GM19468 (cell line): ENCODE results near the gene RNH1.

Source experiments
- ATAC-seq: cut with Tn5 transposase; IDR thresholded peaks from one replicate; pipeline ENCODE4 v1.9.1; 2021; ENCODE audit warnings: mild to moderate bottlenecking, moderate library complexity, moderate number of reproducible peaks; ENCODE audit not compliant: unreplicated experiment; ENCODE audit errors: extremely low read depth

Gene RNH1

DNA sequence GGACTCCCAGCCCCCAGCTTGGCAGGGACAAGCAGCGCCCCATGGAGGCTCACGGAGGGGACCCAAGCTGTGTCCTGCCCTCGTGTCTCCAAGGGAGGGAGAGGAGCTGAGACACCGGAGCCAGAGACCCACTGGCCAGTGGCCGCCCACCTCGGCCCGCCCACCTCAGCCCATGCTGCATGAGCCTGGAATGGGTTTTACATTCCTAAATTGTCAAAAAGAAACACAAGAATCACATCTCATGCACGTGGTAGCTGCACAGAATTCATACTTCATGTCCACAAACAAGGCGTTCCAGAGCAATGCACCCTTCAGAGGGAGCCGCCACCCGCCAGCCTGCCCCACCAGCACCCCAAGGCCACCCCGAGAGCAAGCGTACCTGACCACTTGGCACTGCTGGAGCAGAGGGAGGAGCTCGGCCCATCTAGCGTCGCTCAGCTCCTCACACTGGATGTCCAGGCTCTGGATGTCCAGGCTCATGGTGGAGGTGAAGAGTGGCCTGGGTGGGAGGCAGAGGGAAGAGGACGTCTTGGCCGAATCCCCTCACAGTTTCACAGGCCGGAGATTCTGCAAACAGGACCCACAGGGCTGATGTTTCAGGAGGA is 5.3 kb downstream of the RNH1 start:
- ATAC-seq = no peak

DNA sequence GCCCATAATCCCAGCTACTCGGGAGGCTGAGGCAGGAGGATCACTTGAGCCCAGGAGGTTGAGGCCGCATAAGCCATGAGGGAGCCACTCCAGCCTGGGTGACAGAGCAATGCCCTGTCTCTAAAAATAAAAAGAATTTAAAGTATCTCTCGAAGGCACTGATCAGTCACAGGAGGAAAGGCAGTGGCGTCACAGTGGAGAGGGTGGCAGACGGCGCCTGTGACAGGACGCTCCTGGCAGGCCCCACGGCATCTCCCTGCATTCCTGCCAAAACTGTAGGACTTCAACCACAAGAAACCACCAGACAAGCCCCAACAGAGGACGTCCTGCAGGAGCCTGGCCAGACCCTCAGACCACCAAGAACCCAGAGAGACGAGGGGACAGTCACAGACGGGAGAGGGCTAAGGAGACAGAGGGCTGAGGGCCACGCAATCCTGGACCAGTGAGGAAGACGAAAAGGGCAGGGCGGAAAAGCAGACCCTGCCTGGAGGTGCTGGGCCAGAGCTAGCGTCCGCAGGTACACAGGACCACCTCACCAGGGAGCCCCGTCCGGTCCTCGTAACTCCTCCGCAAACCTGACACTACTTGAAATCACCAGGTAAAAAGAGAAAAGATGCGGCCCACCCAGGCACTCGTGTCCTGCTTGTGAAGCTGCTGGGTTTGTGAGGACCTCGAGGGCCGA is 5.9 kb downstream of the RNH1 start:
- no peak for ATAC-seq

DNA sequence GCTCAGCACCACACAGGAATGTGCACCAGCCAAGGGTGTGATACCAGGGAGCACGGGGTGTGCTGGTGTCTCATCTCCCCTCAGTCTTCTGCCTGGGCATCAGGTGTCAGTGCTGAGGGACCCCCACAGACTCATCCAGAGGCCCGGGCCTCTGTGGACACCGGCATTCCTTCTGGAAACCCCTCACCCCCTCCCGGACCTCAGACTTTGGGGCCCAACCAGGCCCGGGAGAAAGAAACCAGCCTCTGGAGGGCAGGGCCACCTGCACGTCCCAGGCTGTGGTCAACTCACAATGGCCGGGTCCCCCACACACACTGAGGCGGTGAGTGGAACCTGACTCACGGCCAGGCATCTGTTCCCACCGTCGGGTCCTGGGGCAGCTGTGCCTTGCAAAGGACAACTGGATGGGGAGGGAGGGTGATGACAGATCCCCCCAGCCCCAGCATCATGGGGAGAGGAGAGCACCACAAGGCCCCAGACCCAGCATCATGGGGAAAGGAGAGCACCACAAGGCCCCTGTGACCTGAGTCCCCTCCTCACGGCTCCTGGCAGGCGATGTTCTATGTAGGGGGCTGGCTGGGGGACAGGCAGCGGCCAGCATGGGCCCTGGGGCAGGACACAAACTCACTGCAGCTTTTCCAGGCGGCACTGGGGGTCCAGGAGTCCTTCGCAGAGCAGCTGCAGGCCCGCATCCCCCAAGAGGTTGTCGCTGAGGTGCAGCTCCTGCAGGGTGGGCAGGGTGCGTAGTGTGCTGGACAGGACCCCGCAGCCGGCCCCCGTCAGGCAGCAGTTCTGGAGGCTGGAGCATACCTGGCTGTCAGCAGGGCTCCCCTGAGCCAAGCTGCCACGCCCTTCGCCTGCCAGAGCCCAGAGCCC is 7.6 kb downstream of the RNH1 start:
- ATAC-seq = no peak

DNA sequence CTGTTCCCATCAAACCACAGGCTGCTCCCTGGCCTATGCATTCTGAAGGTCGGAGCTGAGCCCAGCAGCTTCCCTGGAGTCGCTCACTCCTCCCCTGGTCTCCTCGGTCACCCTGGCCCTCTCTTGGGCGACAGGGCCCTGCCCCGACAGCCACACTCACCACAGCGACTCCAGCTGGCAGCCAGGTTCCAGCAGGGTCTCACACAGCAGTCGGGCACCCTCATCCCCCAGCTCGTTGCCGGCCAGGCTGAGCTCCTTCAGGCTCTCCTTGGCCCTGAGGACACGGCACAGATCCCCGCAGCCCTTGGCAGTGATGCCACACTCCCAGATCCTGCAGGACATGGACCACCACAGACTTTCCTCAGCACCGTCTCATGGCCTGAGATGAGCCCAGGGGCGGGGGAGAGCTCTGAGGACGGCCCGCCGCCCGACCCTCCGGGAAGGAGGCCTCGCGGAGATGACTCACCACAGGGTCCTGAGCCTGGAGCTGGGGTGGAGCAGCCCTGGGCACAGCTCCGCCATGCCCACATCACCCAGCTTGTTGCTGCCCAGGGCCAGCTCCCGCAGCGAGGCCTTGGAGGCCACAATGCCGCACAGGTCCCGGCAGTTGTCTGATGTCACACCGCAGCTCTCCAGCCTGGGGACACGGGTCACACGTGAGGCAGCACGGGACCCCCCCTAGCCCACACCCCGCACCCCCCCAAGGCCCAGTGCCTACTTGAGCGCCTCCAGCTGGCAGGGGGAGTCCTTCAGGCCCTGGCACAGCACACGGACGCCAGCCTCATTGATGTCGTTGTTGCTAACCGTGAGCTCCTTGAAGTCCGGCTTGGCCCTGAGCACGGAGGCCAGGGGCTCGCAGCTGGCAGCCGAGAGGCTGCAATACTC is 8.5 kb downstream of the RNH1 start:
- no peak for ATAC-seq

DNA sequence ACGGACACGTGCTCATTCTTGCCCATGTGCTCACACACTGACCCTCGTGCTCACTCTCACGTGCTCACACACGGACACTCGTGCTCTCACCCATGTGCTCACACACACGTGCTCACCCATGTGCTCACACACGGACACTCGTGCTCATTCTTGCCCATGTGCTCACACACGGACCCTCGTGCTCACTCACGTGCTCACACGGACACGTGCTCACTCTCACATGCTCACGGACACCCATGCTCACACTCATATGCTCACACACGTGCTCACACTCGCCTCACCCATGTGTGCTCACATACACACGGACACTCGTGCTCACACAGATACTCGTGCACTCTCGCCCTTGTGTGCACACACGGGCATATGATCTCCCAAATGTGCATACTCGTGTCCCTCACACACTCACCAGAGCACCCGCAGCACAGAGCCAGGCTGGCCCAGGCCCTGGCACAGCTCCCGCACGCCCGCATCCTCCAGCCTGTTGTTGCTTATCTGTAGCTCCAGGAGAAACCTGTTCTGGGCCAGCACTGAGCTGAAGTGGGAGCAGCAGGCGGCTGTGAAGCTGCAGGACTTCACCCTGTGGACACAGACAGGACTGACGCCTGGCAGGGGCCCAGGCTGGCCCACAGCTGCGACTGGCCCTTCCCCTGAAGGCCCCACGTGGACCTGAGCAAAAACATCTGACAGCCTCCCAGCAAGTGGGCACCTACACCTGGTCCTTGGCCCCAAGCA is 9.3 kb downstream of the RNH1 start:
- no peak for ATAC-seq

DNA sequence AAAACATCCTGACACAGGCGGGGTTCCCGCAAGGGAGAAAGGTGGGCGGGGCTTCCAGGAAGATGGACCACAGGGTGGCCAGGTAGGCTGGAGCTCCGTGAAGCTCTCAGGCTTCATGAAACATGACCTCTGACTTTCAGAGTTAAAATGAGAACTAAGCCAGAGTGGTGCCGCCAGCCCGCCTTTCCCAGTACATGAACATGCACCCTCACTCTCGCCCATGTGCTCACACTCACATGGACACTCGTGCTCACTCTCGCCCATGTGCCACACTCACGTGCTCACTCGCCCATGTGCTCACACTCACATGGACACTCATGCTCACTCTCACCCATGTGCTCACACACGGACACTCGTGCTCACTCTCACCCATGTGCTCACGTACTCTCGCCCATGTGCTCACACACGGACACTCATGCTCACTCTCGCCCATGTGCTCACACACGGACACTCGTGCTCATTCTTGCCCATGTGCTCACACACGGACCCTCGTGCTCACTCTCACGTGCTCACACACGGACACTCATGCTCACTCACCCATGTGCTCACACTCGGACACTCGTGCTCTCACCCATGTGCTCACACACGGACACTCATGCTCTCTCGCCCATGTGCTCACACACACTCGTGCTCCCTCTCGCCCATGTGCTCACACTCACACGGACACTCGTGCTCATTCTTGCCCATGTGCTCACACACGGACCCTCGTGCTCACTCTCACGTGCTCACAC is 10.0 kb downstream of the RNH1 start:
- no peak for ATAC-seq

DNA sequence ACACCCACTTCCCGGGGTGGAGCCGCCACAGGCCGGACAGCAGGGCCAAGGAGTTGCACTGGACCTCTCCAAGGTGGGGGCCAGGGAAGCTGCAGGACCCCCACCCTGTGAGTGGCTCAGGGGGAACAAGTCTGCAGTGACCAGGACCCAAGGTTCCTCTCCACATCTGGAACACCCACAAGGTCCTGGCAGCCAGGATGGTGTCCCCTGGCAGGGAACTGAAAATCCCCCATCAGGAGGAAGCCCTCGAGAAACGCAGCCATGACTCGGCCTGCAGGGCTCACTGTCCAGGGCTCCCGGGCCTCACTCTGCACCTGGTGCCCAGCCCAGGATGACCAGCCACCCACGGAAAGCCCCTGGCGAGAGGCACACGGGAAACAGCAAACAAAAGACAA is 11.5 kb downstream of the RNH1 start:
- ATAC-seq = no peak

DNA sequence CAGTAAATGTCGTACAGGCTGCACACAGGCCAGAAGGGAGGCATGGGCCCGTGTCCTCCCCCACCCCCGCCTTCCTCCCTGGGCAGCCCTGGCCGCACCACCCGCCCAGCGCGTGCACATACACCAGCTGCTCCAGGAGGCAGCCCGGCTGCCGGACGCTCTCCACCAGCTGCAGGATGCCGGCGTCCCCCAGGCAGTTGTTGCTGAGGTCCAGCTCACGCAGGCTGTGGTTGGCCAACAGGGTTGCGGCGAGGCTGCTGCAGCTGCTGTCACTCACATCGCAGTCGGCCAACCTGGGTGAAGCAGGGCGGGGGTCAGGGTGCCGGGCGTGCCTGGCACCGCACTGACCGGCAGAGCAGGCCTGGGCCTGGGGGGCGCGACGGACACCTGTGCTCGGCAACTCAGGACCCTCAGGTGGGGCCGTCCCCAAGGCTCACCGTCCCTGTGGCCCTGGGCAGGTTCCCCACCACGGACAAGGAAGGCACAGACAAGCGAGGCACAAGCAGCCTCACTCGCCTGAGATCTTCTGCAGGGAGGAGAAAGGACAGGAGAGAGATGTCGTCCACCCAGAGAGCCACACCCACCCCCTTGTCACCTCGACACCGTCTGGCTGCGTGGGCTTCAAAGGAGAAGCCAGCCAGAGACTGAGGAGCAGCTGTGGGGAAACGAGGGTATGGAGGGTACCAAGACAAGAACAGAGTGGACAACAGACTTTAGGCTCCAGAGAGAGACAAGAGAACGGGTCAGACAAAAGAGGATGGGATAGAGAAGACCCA is 12.1 kb downstream of the RNH1 start:
- no peak for ATAC-seq

DNA sequence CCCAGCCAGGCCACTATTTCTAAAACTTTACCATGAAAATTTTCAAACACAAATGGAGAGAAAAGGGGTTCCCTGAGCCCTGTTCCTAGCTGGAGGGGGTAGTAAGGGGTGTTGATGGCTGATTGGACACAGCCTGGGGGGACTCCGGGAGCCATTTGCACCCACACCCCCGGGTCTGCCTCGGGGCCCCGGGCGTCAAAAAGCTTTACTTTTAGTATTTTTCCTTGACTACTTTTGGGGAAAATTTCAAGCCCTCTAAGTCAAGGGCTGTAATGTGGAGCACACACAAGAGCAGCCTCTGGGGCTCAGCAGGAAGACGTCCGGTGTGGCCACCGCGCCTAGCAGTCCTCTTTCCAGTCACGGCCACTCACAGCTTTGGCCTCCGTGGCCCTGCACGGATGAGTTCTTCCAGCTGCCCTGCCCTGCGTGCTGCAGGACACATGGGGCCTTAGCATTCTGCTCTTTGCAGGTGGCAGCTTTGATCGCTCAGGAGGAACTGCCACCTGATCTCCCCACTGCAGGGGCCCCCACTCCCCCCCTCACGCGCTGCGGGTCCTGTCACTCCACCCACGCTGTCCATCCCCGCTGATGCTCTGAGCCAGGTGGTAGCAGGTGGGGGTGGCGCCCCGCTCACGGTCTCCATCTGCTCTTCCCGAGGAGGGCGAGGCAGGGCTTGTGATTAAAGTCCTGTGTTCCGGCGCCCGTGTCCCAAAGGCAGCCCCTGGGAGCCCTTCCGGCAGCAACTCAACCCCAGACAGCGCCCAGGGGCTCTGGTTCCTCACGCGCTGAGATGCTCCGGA is 14.4 kb downstream of the RNH1 start:
- no peak for ATAC-seq

DNA sequence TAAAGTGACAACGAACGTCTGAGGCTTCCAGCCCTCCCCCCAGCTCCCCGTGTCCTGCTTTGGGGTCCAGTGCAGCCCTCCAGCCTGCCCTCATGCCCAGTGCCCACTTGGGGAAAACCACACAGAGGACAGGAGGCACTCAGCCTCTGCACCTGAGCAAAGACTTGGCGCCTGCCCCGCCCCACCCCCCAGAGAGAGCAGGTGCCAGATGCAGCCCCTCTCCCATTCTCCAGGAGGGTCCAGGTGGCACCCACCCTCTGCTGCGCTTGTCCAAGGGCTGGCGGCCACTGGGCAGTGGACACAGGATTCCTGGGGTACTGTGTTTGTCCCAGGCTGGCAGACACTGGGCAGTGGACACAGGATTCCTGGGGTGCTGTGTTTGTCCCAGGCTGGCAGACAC is 15.7 kb downstream of the RNH1 start:
- no peak for ATAC-seq

DNA sequence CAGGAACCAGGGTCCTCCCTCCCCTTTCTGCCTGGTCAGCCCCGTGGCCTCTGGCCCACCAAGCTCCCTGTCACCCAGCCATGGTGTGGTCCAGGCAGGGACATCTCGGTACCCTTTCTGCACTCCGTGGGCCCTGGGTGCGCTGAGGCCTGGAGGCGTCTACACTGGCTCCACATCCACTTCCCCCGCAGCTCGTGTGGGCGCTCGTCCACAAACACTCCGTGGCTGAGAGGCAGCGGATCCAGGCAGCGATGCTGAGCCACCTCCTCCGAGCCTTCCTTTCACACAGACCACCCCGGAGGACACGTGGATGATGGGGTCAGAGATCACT is 16.1 kb downstream of the RNH1 start:
- ATAC-seq = no peak

DNA sequence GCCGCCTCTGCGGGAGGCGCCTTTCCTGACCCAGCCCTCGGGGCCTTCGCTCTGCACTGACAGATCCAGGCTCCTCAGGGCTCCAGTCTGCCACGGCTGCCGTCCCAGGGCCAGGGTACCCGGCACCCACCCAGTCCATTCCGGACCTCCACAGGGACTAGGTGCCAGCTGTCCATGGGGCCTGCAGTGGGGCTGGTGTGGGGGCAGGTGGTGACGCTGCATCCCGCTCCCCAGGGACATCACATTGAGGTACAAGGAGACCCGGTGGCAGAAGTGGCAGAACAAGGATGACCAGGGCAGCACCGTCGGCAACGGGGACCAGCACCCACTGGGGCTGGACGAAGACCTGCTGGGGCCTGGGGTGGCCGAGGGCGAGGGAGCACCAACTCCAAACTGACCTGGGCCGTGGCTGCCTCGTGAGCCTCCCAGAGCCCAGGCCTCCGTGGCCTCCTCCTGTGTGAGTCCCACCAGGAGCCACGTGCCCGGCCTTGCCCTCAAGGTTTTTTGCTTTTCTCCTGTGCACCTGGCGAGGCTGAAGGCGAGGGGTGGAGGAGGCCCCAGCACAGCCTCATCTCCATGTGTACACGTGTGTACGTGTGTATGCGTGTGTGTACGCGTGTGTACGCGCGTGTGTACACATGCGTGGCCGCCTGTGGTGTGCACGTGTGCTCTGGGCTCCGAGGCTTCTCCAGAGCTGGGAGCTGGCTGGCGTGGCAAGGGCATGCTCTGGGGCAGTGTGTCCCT is 16.7 kb downstream of the RNH1 start:
- no peak for ATAC-seq

DNA sequence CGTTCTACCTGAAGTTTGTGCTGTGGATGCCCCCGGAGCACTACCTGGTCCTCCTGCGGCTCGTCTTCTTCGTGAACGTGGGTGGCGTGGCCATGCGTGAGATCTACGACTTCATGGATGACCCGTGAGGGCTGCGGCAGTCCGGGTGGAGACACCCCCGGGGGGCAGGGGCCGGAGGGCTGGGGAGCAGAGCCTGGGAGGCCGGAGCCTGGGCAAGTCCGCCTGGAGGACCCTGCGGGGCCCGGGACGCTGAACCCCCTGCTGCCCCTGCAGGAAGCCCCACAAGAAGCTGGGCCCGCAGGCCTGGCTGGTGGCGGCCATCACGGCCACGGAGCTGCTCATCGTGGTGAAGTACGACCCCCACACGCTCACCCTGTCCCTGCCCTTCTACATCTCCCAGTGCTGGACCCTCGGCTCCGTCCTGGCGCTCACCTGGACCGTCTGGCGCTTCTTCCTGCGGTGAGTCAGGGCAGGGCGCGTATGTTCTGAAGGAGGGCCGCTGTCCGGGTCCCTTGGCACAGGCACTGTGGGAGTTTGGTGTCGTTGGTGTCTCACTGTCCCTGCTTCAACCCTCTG is 17.3 kb downstream of the RNH1 start:
- no peak for ATAC-seq

DNA sequence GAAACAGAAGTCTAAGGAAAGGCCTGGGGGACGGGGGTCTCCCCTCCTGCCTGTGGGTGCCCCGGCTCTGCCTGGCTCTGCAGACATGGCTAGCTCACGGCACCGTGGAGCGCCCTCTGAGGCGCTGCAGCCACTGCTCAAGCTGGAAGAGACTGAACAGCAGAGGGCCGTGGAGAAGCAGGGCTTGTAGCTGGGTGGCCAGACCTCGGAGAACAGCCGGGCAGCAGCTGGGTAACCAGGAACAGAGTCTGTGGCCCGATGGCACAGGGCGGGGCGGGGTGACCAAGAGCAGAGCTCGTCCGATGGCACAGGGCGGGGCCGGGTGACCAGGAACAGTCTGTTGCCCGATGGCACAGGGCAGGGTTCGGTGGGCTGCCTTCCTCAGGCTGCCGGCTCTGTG is 18.1 kb downstream of the RNH1 start:
- no peak for ATAC-seq

DNA sequence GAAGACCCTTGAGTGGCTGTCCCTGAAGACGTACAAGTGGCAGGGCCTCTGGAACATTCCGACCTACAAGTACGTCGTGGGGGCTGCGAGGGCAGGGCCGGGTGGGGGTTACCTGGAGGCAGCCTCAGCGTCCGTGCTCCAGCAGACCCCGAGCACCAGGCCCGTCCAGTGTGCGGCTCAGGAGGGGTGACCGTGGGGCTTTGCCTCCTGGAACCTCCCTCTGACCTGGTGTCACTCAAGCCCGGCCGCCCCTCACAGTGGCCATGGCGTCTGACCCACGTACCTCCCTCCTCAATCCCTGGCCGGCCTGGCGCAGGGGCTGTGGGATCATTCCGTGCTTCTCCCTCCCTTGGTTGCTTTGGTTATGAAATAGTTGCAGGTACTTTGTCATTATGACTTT is 18.5 kb downstream of the RNH1 start:
- ATAC-seq = no peak

DNA sequence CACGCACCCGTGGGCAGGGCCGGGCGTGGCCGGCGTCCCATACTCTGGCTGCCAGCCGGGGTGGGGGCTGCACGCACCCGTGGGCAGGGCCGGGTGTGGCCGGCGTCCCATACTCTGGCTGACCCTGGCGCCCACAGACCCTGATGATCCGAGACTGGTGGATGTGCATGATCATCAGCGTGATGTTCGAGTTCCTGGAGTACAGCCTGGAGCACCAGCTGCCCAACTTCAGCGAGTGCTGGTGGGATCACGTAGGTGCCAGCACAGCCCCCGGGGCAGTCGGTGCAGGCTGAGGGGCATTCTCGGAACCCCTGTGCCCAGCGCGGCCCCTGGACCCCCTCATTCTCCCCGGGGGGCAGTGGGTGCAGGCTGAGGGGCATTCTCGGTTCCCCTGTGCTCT is 19.0 kb downstream of the RNH1 start:
- ATAC-seq = no peak

DNA sequence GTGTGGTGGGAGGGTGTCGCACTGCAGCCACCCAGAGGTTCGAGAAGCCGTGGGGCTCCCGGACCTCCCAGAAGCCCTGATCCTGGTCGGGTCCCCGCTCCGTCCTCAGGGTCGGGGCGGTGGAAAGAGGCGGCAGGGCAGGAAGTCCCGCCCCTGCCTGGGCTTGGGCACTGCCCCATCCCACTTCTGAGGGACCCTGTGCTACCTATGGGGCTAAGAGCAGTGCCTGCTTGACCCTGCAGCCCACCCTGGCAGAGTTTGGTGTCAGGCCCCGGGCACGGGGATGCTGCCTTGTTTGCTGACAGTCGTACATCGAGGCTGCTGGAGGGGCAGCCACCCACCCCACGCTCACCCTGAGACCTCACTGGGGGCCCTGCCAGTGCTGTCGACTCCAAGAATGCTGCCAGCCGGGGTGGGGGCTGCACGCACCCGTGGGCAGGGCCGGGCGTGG is 19.4 kb downstream of the RNH1 start:
- no peak for ATAC-seq
